Endothelial cell of umbilical vein (primary cell): ENCODE data around the gene GDF2. TPM values are rescaled to one million over a fixed set of nuclear protein-coding genes. Genes with fewer than 3 reads are reported as not detected.

Source experiments
- BruUV-seq: library from RNA; stranded (reverse); fragments of 400-500 nt; replicated peaks from 2 replicates; lab custom pipeline; 2021; lab: Mats Ljungman, UMichigan
- CTCF ChIA-PET: fragments of 300-600, 350-600 bp; sonication (Branson Sonifier 250); formaldehyde crosslinking; loops from one replicate; lab custom pipeline; 2021; ENCODE audit warnings: antibody characterized with exemption, inconsistent platforms; lab: Charles Lee
- POLR2A ChIA-PET: fragments of 300-600, 350-600 bp; sonication (Branson Sonifier 250); formaldehyde crosslinking; loops from one replicate; lab custom pipeline; 2021; ENCODE audit warnings: antibody characterized with exemption, inconsistent platforms; lab: Charles Lee
- DNase-seq: peaks from one replicate; pipeline ENCODE4 v3.0.0-alpha.2; 2011; ENCODE audit warnings: low read depth, low spot score
- FAIRE-seq: peaks from 2 replicates; lab custom pipeline; 2011; peaks lifted over from hg19 to GRCh38; lab: Jason Lieb, UNC
- H2AFZ ChIP-seq: 2 replicates; pipeline ENCODE4 v1.6.0; 2012; ENCODE audit warnings: low read depth, low read length, control low read depth, inconsistent platforms
- H3K27ac ChIP-seq: 2 replicates; pipeline ENCODE4 v1.5.1; 2011; ENCODE audit warnings: low read depth, mild to moderate bottlenecking, control low read depth, low read length, moderate library complexity; ENCODE audit not compliant: insufficient read depth
- H3K27me3 ChIP-seq, 2 experiments: 2 replicates each; pipeline versions ENCODE4 v1.6.0 to v1.6.1; 2011; ENCODE audit warnings: low read length in 2 of 2, mixed read lengths in 1 of 2; ENCODE audit not compliant: control insufficient read depth in 2 of 2, insufficient read depth in 2 of 2
- H3K36me3 ChIP-seq, 2 experiments: 2 replicates in 1 of 2; 3 replicates in 1 of 2; pipeline ENCODE4 v1.5.1; 2011; ENCODE audit warnings: low read length in 2 of 2, mild to moderate bottlenecking in 1 of 2, moderate library complexity in 1 of 2; ENCODE audit not compliant: control insufficient read depth in 2 of 2, insufficient read depth in 2 of 2; ENCODE audit errors: extremely low read depth in 1 of 2
- H3K4me1 ChIP-seq: 3 replicates; pipeline ENCODE4 v1.5.1; 2011; ENCODE audit warnings: mild to moderate bottlenecking, low read length; ENCODE audit not compliant: control insufficient read depth, insufficient read depth; ENCODE audit errors: extremely low read depth
- H3K4me2 ChIP-seq: 2 replicates; pipeline ENCODE4 v1.6.1; 2011; ENCODE audit warnings: low read length, control low read depth, mixed read lengths; ENCODE audit not compliant: insufficient read depth
- H3K4me3 ChIP-seq, 3 experiments: fragments of 200-600 bp in 1 of 3; sonication (generic), shearing (Covaris generic) in 1 of 3; replicated peaks in 1 of 3; 2 replicates each; pipeline ENCODE4 v1.5.1; 2011 to 2016; ENCODE audit warnings: control low read depth in 3 of 3, low read length in 3 of 3, mild to moderate bottlenecking in 2 of 3, inconsistent platforms in 1 of 3, low read depth in 1 of 3, moderate library complexity in 1 of 3; ENCODE audit not compliant: insufficient read depth in 1 of 3
- H3K79me2 ChIP-seq: 2 replicates; pipeline ENCODE4 v1.6.0; 2012; ENCODE audit warnings: low read length, inconsistent platforms; ENCODE audit not compliant: control insufficient read depth, insufficient read depth
- H3K9ac ChIP-seq: replicated peaks from 2 replicates; pipeline ENCODE3; 2011; ENCODE audit warnings: low read length, control low read depth; ENCODE audit not compliant: insufficient read depth; ENCODE audit errors: extremely low read depth
- H3K9me1 ChIP-seq: replicated peaks from 3 replicates; pipeline ENCODE4 v1.6.0; 2011; ENCODE audit warnings: mild to moderate bottlenecking, low read length; ENCODE audit not compliant: control insufficient read depth, insufficient read depth; ENCODE audit errors: extremely low read depth
- H3K9me3 ChIP-seq: replicated peaks from 2 replicates; pipeline ENCODE4 v1.5.1; 2012; ENCODE audit warnings: low read length, inconsistent platforms; ENCODE audit not compliant: control insufficient read depth, insufficient read depth
- H4K20me1 ChIP-seq: replicated peaks from 2 replicates; pipeline ENCODE3; 2011; ENCODE audit warnings: mild to moderate bottlenecking, low read length; ENCODE audit not compliant: control insufficient read depth, insufficient read depth; ENCODE audit errors: extremely low read depth
- CTCF ChIP-seq, 2 donors: IDR thresholded peaks; 1 replicate in 1 of 2; 2 replicates in 1 of 2; pipeline ENCODE4 v1.5.1; 2011; ENCODE audit warnings: low read length in 2 of 2, mild to moderate bottlenecking in 2 of 2, moderate library complexity in 2 of 2, control low read depth in 1 of 2, inconsistent platforms in 1 of 2, low read depth in 1 of 2; ENCODE audit not compliant: insufficient read depth in 1 of 2; ENCODE audit errors: extremely low read depth in 1 of 2
- EZH2 ChIP-seq: IDR thresholded peaks from 2 replicates; pipeline ENCODE4 v1.6.1; 2012; ENCODE audit warnings: borderline replicate concordance, low read depth, mild to moderate bottlenecking, moderate library complexity, low read length, inconsistent platforms; ENCODE audit not compliant: severe bottlenecking
- FOS ChIP-seq: IDR thresholded peaks from 2 replicates; pipeline ENCODE4 v1.6.1; 2011; ENCODE audit warnings: mild to moderate bottlenecking, low read length, moderate library complexity, borderline replicate concordance; ENCODE audit not compliant: insufficient read depth
- GATA2 ChIP-seq: IDR thresholded peaks from 2 replicates; pipeline ENCODE4 v1.7.0; 2011; ENCODE audit warnings: low read depth, mild to moderate bottlenecking, moderate library complexity, mixed read lengths, low read length; ENCODE audit not compliant: insufficient read length, insufficient read depth
- JUN ChIP-seq: IDR thresholded peaks from 2 replicates; pipeline ENCODE4 v1.6.1; 2011; ENCODE audit warnings: borderline replicate concordance, low read depth; ENCODE audit not compliant: insufficient read length, insufficient read depth
- MAX ChIP-seq: IDR thresholded peaks from 2 replicates; pipeline ENCODE4 v1.6.1; 2011; ENCODE audit not compliant: insufficient read depth, insufficient read length
- MYC ChIP-seq: IDR thresholded peaks from one replicate; pipeline ENCODE4 v1.6.1; 2011; ENCODE audit warnings: mild to moderate bottlenecking, low read depth, low read length
- POLR2A ChIP-seq: IDR thresholded peaks from 2 replicates; pipeline ENCODE4 v1.6.1; 2012; ENCODE audit warnings: low read depth, mild to moderate bottlenecking, control low read depth, low read length
- POLR2AphosphoS5 ChIP-seq: IDR thresholded peaks from 2 replicates; pipeline ENCODE4 v1.6.1; 2012; ENCODE audit warnings: low read depth, mild to moderate bottlenecking, control low read depth, low read length, moderate library complexity; ENCODE audit not compliant: insufficient read depth
- dilution Hi-C: fragments of 300-500 bp; cut with MboI; formaldehyde crosslinking; loops from one replicate; pipeline ENCODE4 v1.15.0; 2019; ENCODE audit warnings: low sequenced_read_pairs; ENCODE audit not compliant: extremely low pct_ligation_motif_present
- intact Hi-C: fragments of 100-400 bp; cut with micrococcal nuclease; formaldehyde crosslinking; loops from one replicate; pipeline ENCODE4 v1.10.0; 2022
- polyA plus RNA-seq, 4 experiments: library from polyadenylated mRNA; depleted of rRNA in 3 of 4; stranded (reverse) in 3 of 4; unstranded in 1 of 4; fragments of >200 nt; gene quantifications; 2 replicates each; pipeline versions ENCODE4 v1.2.1 to v1.2.3, GENCODE V29; 2011 to 2012; ENCODE audit warnings: missing spikeins in 1 of 4
- total RNA-seq: library from RNA; stranded (reverse); gene quantifications from 2 replicates; pipeline ENCODE4 v1.2.3, GENCODE V29; 2021

GDF2 gene
- total and polyA plus RNA-seq, 2 donors (not counting 3 experiments of a cell fraction or from before 2014, with no cell fraction given) = not detected

GRCh38 chr10:47366731-47367460 lies 44.6 kb downstream of the GDF2 start:
- dilution Hi-C loops (no loop called here), intact Hi-C loops (loop anchor here (1.0 kb wide), 1 partner anchor 13 kb away; no protein-coding TSS in a partner anchor)
- Histone ChIP-seq H3K9me1 (no peaks in the 10 kb centered on the region), H3K9me3 (no peaks in the 10 kb centered on the region), H3K36me3 (no peaks in the 10 kb centered on the region), H3K9ac (no peak overlapping the region), H3K79me2 (no peaks in the 10 kb centered on the region), H4K20me1 (no peaks in the 10 kb centered on the region), H3K4me3 (no peak overlapping the region), H3K27ac (no peak overlapping the region), H3K27me3 (no peaks in the 10 kb centered on the region), H3K4me2 (no peak overlapping the region), H3K4me1 (no peaks in the 10 kb centered on the region), H2AFZ (no peak overlapping the region)
- DNase-seq (no peak), FAIRE-seq (no peak)
- CTCF ChIA-PET = interaction anchor here (1.2 to 1.3 kb wide), 2 partner anchors 26 kb away, joined by 3 to 7 read pairs; no protein-coding TSS in a partner anchor
- POLR2A ChIA-PET = no interaction called here
- TF ChIP-seq POLR2AphosphoS5 (no peak), EZH2 (no peak), POLR2A (no peak), JUN (no peak), MAX (no peak), CTCF (IDR thresholded peaks at IDR 0.05; ENCODE audit: extremely low read depth in 1 of 2, insufficient read depth in 1 of 2, low read depth in 1 of 2, low read length in 2 of 2) (no peak), MYC (no peak), FOS (no peak), GATA2 (no peak)
- BruUV-seq = no TSS peak
